HepG2 (cell line): ENCODE data around the gene LMCD1. TPM values are rescaled to one million over a fixed set of nuclear protein-coding genes. Genes with fewer than 3 reads are reported as not detected.

Experiments used
- ATAC-seq: fragments of 200-7000 bp; cut with Tn5 transposase; 3 replicates; pipeline ENCODE4 v1.9.1; 2020; ENCODE audit warnings: mild to moderate bottlenecking, moderate library complexity
- BruUV-seq: library from RNA; stranded (reverse); fragments of 400-500 nt; replicated peaks from 2 replicates; lab custom pipeline; 2021; lab: Mats Ljungman, UMichigan
- CTCF ChIA-PET: fragments of 300-600 bp; formaldehyde crosslinking; extraction: SDS; loops from one replicate; lab custom pipeline; 2021; ENCODE audit warnings: low total read pairs, inconsistent platforms, low intra/inter-chr PET ratio; lab: Yijun Ruan, JAX
- POLR2A ChIA-PET: fragments of 350-600 bp; sonication (Branson Sonifier 250); formaldehyde crosslinking; loops from one replicate; lab custom pipeline; 2020; ENCODE audit warnings: antibody characterized with exemption, inconsistent platforms; lab: Yijun Ruan, JAX
- DNase-seq: peaks from one replicate; pipeline ENCODE4 v3.0.0-alpha.2; 2015; ENCODE audit warnings: low spot score
- FAIRE-seq: peaks from 3 replicates; lab custom pipeline; 2011; peaks lifted over from hg19 to GRCh38; lab: Jason Lieb, UNC
- H2AFZ ChIP-seq: one replicate; pipeline ENCODE4 v1.6.1; 2011; ENCODE audit warnings: low read length, inconsistent platforms
- H3K27ac ChIP-seq: fragments of 300-600 bp; 3 replicates; pipeline ENCODE4 v1.8.0; 2011; ENCODE audit warnings: mixed run types, mild to moderate bottlenecking, mixed read lengths, low read length, inconsistent platforms; ENCODE audit not compliant: insufficient read depth; ENCODE audit errors: extremely low read length
- H3K27me3 ChIP-seq, 2 experiments: fragments of 200-600 bp in 1 of 2; 2 replicates in 1 of 2; 3 replicates in 1 of 2; pipeline versions ENCODE4 v1.6.0 to v1.8.0; 2011; ENCODE audit warnings: low read length in 2 of 2, mild to moderate bottlenecking in 2 of 2, moderate library complexity in 2 of 2, inconsistent platforms in 1 of 2; ENCODE audit not compliant: insufficient read depth in 2 of 2, control insufficient read depth in 1 of 2
- H3K36me3 ChIP-seq, 2 experiments: fragments of 200-600 bp in 1 of 2; replicated peaks in 1 of 2; 2 replicates in 1 of 2; 3 replicates in 1 of 2; pipeline versions ENCODE4 v1.5.1 to v1.8.0; 2011; ENCODE audit warnings: low read length in 2 of 2, inconsistent platforms in 1 of 2; ENCODE audit not compliant: insufficient read depth in 2 of 2, control insufficient read depth in 1 of 2
- H3K4me1 ChIP-seq: 2 replicates; pipeline ENCODE4 v1.5.1; 2012; ENCODE audit warnings: low read length, inconsistent platforms; ENCODE audit not compliant: insufficient read depth
- H3K4me2 ChIP-seq: 2 replicates; pipeline ENCODE4 v1.6.0; 2011; ENCODE audit warnings: low read depth, low read length, inconsistent platforms
- H3K4me3 ChIP-seq, 3 experiments: fragments of 200-600 bp in 1 of 3; sonication (generic), shearing (Covaris generic) in 1 of 3; replicated peaks in 1 of 3; 2 replicates each; pipeline ENCODE4 v1.5.1; 2011 to 2016; ENCODE audit warnings: low read length in 3 of 3, inconsistent platforms in 2 of 3, low read depth in 2 of 3, mild to moderate bottlenecking in 2 of 3, control low read depth in 1 of 3, mixed read lengths in 1 of 3; ENCODE audit not compliant: insufficient read depth in 1 of 3
- H3K79me2 ChIP-seq: one replicate; pipeline ENCODE4 v1.6.1; 2011; ENCODE audit warnings: low read length, inconsistent platforms; ENCODE audit not compliant: insufficient read depth
- H3K9ac ChIP-seq: 2 replicates; pipeline ENCODE4 v1.6.0; 2011; ENCODE audit warnings: mild to moderate bottlenecking, low read depth, low read length, inconsistent platforms; ENCODE audit not compliant: insufficient read depth
- H3K9me3 ChIP-seq: 2 replicates; pipeline ENCODE4 v1.5.1; 2012; ENCODE audit warnings: mild to moderate bottlenecking, low read length
- H4K20me1 ChIP-seq: 2 replicates; pipeline ENCODE4 v1.6.0; 2011; ENCODE audit warnings: inconsistent platforms, mild to moderate bottlenecking, low read length, moderate library complexity; ENCODE audit not compliant: insufficient read depth
- GZF1 ChIP-seq: sonication (generic); formaldehyde crosslinking; IDR thresholded peaks from 2 replicates; pipeline ENCODE4 v1.5.1; 2020; ENCODE audit warnings: mild to moderate bottlenecking, missing genetic modification reagents
- HNF4A ChIP-seq: sonication (generic); formaldehyde crosslinking; IDR thresholded peaks from 2 replicates; pipeline ENCODE4 v1.4.0; 2020; ENCODE audit warnings: missing genetic modification reagents
- HNF4G ChIP-seq, 2 experiments: sonication (generic) in 1 of 2; formaldehyde crosslinking in 1 of 2; IDR thresholded peaks; 2 replicates each; pipeline versions ENCODE4 v1.4.0 to v1.6.1; 2011 to 2020; ENCODE audit warnings: borderline replicate concordance in 2 of 2, low read depth in 2 of 2, mild to moderate bottlenecking in 2 of 2, low read length in 1 of 2, missing genetic modification reagents in 1 of 2, moderate library complexity in 1 of 2
- KLF6 ChIP-seq: IDR thresholded peaks from 2 replicates; pipeline ENCODE4 v1.8.0; 2016; ENCODE audit warnings: missing biosample characterization, missing genetic modification reagents
- ZBTB7A ChIP-seq: sonication (generic); formaldehyde crosslinking; IDR thresholded peaks from 2 replicates; pipeline ENCODE4 v1.8.0; 2022; ENCODE audit warnings: mild to moderate bottlenecking, missing genetic modification reagents
- ZFP1 ChIP-seq: IDR thresholded peaks from 2 replicates; pipeline ENCODE4 v1.6.1; 2016
- ZMAT3 ChIP-seq: sonication (generic); formaldehyde crosslinking; conservative IDR thresholded peaks from 2 replicates; pipeline ENCODE4 v1.7.0; 2021; ENCODE audit warnings: missing genetic modification reagents
- ZNF558 ChIP-seq: sonication (generic); formaldehyde crosslinking; IDR thresholded peaks from 2 replicates; pipeline ENCODE4 v1.9.0; 2022; ENCODE audit warnings: mild to moderate bottlenecking, missing genetic modification reagents, borderline replicate concordance
- WGBS: methylation state at CpG from one replicate; pipeline ENCODE4 v1.1.6; 2017; ENCODE audit warnings: low lambda C conversion rate; 5-methylcytosine and 5-hydroxymethylcytosine counted together
- in situ Hi-C: cut with HindIII; loops from 2 replicates; pipeline ENCODE4 v1.10.0; 2017; ENCODE audit warnings: low pct_unique_long_range_greater_than_20kb; ENCODE audit not compliant: extremely low pct_ligation_motif_present
- intact Hi-C: fragments of 100-400 bp; cut with micrococcal nuclease; formaldehyde crosslinking; loops from one replicate; pipeline ENCODE4 v1.10.0; 2022; ENCODE audit not compliant: unreplicated experiment
- polyA plus RNA-seq, 8 experiments: library from polyadenylated mRNA; depleted of rRNA in 3 of 8; stranded (reverse) in 7 of 8; unstranded in 1 of 8; fragments of >200 nt; fragmentation: Illumina TruSeq in 4 of 8; extraction: Trizol in 4 of 8; gene quantifications; 2 replicates each; pipeline versions ENCODE4 v1.2.1 to v1.2.3, GENCODE V29; 2011 to 2016; ENCODE audit warnings: low read depth in 4 of 8, missing spikeins in 1 of 8, mixed read lengths in 1 of 8; ENCODE audit not compliant: insufficient read depth in 1 of 8
- total RNA-seq, 5 experiments: library from RNA; depleted of rRNA; stranded (reverse); fragments of >200 nt; fragmentation: Illumina TruSeq; extraction: Trizol; gene quantifications; 2 replicates each; pipeline ENCODE4 v1.2.3, GENCODE V29; 2016; ENCODE audit warnings: low read depth in 1 of 5
- TF ChIP-seq, protein P1 (sequence below): sonication (generic); formaldehyde crosslinking; conservative IDR thresholded peaks from 2 replicates; pipeline ENCODE4 v1.8.0; 2022; ENCODE audit warnings: mild to moderate bottlenecking, moderate library complexity, missing genetic modification reagents

Gene LMCD1
- total and polyA plus RNA-seq, 2 of the 13 experiments (the other 11 are each of a cell fraction or from before 2014, with no cell fraction given) = 6.2 to 7.1 TPM

GRCh38 chr3:8452112-8452511, 49.5 kb upstream of the LMCD1 start (continued):
- TF ChIP-seq, protein P1, sequence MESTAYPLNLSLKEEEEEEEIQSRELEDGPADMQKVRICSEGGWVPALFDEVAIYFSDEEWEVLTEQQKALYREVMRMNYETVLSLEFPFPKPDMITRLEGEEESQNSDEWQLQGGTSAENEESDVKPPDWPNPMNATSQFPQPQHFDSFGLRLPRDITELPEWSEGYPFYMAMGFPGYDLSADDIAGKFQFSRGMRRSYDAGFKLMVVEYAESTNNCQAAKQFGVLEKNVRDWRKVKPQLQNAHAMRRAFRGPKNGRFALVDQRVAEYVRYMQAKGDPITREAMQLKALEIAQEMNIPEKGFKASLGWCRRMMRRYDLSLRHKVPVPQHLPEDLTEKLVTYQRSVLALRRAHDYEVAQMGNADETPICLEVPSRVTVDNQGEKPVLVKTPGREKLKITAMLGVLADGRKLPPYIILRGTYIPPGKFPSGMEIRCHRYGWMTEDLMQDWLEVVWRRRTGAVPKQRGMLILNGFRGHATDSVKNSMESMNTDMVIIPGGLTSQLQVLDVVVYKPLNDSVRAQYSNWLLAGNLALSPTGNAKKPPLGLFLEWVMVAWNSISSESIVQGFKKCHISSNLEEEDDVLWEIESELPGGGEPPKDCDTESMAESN (CRISPR knock-in tag) = no peak
- TF ChIP-seq GZF1 (CRISPR knock-in tag) (no peak), KLF6 (CRISPR knock-in tag) (no peak)

- Histone ChIP-seq H3K36me3 (no peaks in the 10 kb centered on the region), H4K20me1 (no peaks in the 10 kb centered on the region), H3K9me3 (no peaks in the 10 kb centered on the region), H3K9ac (no peak overlapping the region), H3K27me3 (no peaks in the 10 kb centered on the region), H3K4me2 (peak overlapping the region; percentile 38), H3K79me2 (no peaks in the 10 kb centered on the region), H2AFZ (no peak overlapping the region), H3K4me1 (peaks cover 33% of the 10 kb centered on the region), H3K4me3 (no peak overlapping the region), H3K27ac (no peak overlapping the region)
- intact Hi-C loops (no loop called here), in situ Hi-C loops (no loop called here)
- FAIRE-seq (no peak), ATAC-seq (peak; percentile 96), DNase-seq (no peak)
- no TSS peak for BruUV-seq
- no peak for TF ChIP-seq ZBTB7A (CRISPR knock-in tag)
- no peak for TF ChIP-seq ZMAT3 (CRISPR knock-in tag)
- no peak for TF ChIP-seq ZFP1 (CRISPR knock-in tag)
- TF ChIP-seq HNF4A = peak; percentile 28; the same call in 1 of the 2 replicates
- peak; percentile 37; the same call in 1 of the 2 replicates for TF ChIP-seq HNF4G (IDR thresholded peaks at IDR 0.05; ENCODE audit: borderline replicate concordance, low read depth, low read length)
- TF ChIP-seq HNF4G (CRISPR knock-in tag; IDR thresholded peaks at IDR 0.05; ENCODE audit: borderline replicate concordance, low read depth) = no peak
- TF ChIP-seq ZNF558 (CRISPR knock-in tag) = no peak
- WGBS = 33% methylated on average over 4 of the region's 5 CpGs
- POLR2A ChIA-PET = interaction anchor here (1.0 to 1.3 kb wide), 2 partner anchors 9 to 48 kb away, joined by 3 to 4 read pairs; partner anchors contain the start of gene LMCD1
- CTCF ChIA-PET = no interaction called here
These were observed 48.5 kb upstream of the LMCD1 start for GRCh38 chr3:8453153-8453552.
